GM12878 (cell line): ENCODE data around the gene CPSF4. TPM values are rescaled to one million over a fixed set of nuclear protein-coding genes. Genes with fewer than 3 reads are reported as not detected.

Experiments used
- ATAC-seq: fragments of 200-7000 bp; cut with Tn5 transposase; 3 replicates; pipeline ENCODE4 v1.9.1; 2020; ENCODE audit warnings: mild to moderate bottlenecking, moderate library complexity
- BruUV-seq: library from RNA; stranded (reverse); fragments of 400-500 nt; replicated peaks from 2 replicates; lab custom pipeline; 2021; lab: Mats Ljungman, UMichigan
- CTCF ChIA-PET: fragments of 300-600 bp; sonication (Branson Sonifier 250); formaldehyde crosslinking; extraction: SDS; loops from one replicate; lab custom pipeline; 2021; ENCODE audit warnings: inconsistent platforms; lab: Yijun Ruan, JAX
- POLR2A ChIA-PET: fragments of 350-600 bp; formaldehyde crosslinking; extraction: SDS; loops from one replicate; lab custom pipeline; 2021; ENCODE audit warnings: inconsistent platforms; lab: Charles Lee
- RAD21 ChIA-PET: fragments of 300-600 bp; sonication (Branson Sonifier 250); formaldehyde crosslinking; loops from one replicate; lab custom pipeline; 2023; ENCODE audit warnings: antibody characterized with exemption; ENCODE audit not compliant: unreplicated experiment; lab: Charles Lee
- SMC1A ChIA-PET: fragments of 300-600 bp; sonication (Branson Sonifier 250); formaldehyde crosslinking; loops from one replicate; lab custom pipeline; 2023; ENCODE audit not compliant: unreplicated experiment, uncharacterized antibody; lab: Charles Lee
- DNase-seq: peaks from one replicate; pipeline ENCODE4 v3.0.0-alpha.2; 2011; ENCODE audit warnings: low read depth, low spot score
- FAIRE-seq: peaks from 3 replicates; lab custom pipeline; 2011; peaks lifted over from hg19 to GRCh38; lab: Jason Lieb, UNC
- H2AFZ ChIP-seq: 2 replicates; pipeline ENCODE4 v1.6.0; 2011; ENCODE audit warnings: low read depth, low read length, control low read depth; ENCODE audit not compliant: control insufficient read depth
- H3K27ac ChIP-seq: 2 replicates; pipeline ENCODE4 v1.5.1; 2011; ENCODE audit warnings: control low read depth; ENCODE audit not compliant: control insufficient read depth, insufficient read depth
- H3K27me3 ChIP-seq, 2 experiments: replicated peaks in 1 of 2; 2 replicates each; pipeline versions ENCODE4 v1.6.0 to v1.6.1; 2011; ENCODE audit warnings: low read length in 1 of 2; ENCODE audit not compliant: control insufficient read depth in 2 of 2, insufficient read depth in 2 of 2
- H3K36me3 ChIP-seq, 2 experiments: 2 replicates each; pipeline ENCODE4 v1.5.1; 2011; ENCODE audit warnings: low read length in 1 of 2; ENCODE audit not compliant: control insufficient read depth in 2 of 2, insufficient read depth in 2 of 2
- H3K4me1 ChIP-seq: 2 replicates; pipeline ENCODE4 v1.6.1; 2011; ENCODE audit warnings: mild to moderate bottlenecking, low read length, moderate library complexity, mixed read lengths; ENCODE audit not compliant: control insufficient read depth, insufficient read depth
- H3K4me2 ChIP-seq: 2 replicates; pipeline ENCODE4 v1.6.0; 2011; ENCODE audit warnings: control low read depth; ENCODE audit not compliant: control insufficient read depth, insufficient read depth
- H3K4me3 ChIP-seq: fragments of 200-600 bp; sonication (generic); 2 replicates; pipeline ENCODE4 v1.5.1; 2016
- H3K79me2 ChIP-seq: 2 replicates; pipeline ENCODE4 v1.6.0; 2011; ENCODE audit warnings: low read length; ENCODE audit not compliant: control insufficient read depth, insufficient read depth
- H3K9ac ChIP-seq: 2 replicates; pipeline ENCODE4 v1.8.0; 2011; ENCODE audit warnings: low read length, control low read depth, mixed read lengths; ENCODE audit not compliant: control insufficient read depth, insufficient read depth
- H3K9me3 ChIP-seq: replicated peaks from 3 replicates; pipeline ENCODE4 v1.5.1; 2011; ENCODE audit warnings: mild to moderate bottlenecking, low read length; ENCODE audit not compliant: control insufficient read depth, insufficient read depth
- H4K20me1 ChIP-seq: 2 replicates; pipeline ENCODE4 v1.6.0; 2011; ENCODE audit not compliant: control insufficient read depth, insufficient read depth
- ASH2L ChIP-seq: fragments of 300-600, 200-600 bp; sonication (generic); IDR thresholded peaks from 2 replicates; pipeline ENCODE4 v1.6.1; 2017; ENCODE audit warnings: low read depth, mild to moderate bottlenecking, borderline replicate concordance
- BACH1 ChIP-seq: fragments of 450-650 bp; IDR thresholded peaks from 2 replicates; pipeline ENCODE4 v1.6.1; 2017; ENCODE audit warnings: mild to moderate bottlenecking, borderline replicate concordance
- CBX5 ChIP-seq: sonication (generic); IDR thresholded peaks from 2 replicates; pipeline ENCODE4 v1.6.1; 2016; ENCODE audit warnings: low read depth, moderate library complexity, mild to moderate bottlenecking, inconsistent platforms
- EZH2 ChIP-seq: IDR thresholded peaks from 2 replicates; pipeline ENCODE4 v1.6.1; 2012; ENCODE audit warnings: low read depth, mild to moderate bottlenecking, control low read depth, inconsistent platforms, low read length, borderline replicate concordance; ENCODE audit not compliant: control insufficient read depth
- IRF4 ChIP-seq: IDR thresholded peaks from 2 replicates; pipeline ENCODE4 v1.6.1; 2011; ENCODE audit warnings: low read depth, low read length
- SMC3 ChIP-seq: IDR thresholded peaks from 2 replicates; pipeline ENCODE4 v1.6.1; 2011; ENCODE audit warnings: low read length, improper control_type of control experiment, borderline replicate concordance
- ZZZ3 ChIP-seq: IDR thresholded peaks from 2 replicates; pipeline ENCODE4 v1.6.1; 2011; ENCODE audit warnings: low read depth; ENCODE audit not compliant: control insufficient read depth, insufficient read length
- WGBS: methylation state at CpG from one replicate; pipeline ENCODE4 v1.1.6; 2016; ENCODE audit warnings: low lambda C conversion rate; ENCODE audit not compliant: insufficient replicate concordance, insufficient coverage; ENCODE audit errors: missing lambda C conversion rate; 5-methylcytosine and 5-hydroxymethylcytosine counted together
- in situ Hi-C: fragments of 300-500 bp; cut with MboI; formaldehyde crosslinking; loops from 9 replicates; pipeline ENCODE4 v1.14.3; 2018; ENCODE audit warnings: mixed read lengths
- intact Hi-C: fragments of 100-400 bp; cut with micrococcal nuclease; formaldehyde crosslinking; loops from one replicate; pipeline ENCODE4 v1.14.2; 2022; ENCODE audit not compliant: unreplicated experiment
- polyA plus RNA-seq, 11 experiments: library from polyadenylated mRNA; depleted of rRNA in 4 of 11; unstranded in 6 of 11; stranded (reverse) in 5 of 11; fragments of >200 nt; fragmentation: Nextera tagmentation in 4 of 11; fragmentation: Illumina TruSeq in 1 of 11; extraction: Ambion mirVana in 4 of 11; extraction: Trizol in 1 of 11; gene quantifications; 1 replicate in 1 of 11; 2 replicates in 10 of 11; pipeline versions ENCODE4 v1.2.1 to v1.2.3, GENCODE V29; 2011 to 2016; ENCODE audit warnings: inconsistent platforms in 2 of 11, missing spikeins in 2 of 11, low read depth in 1 of 11
- total RNA-seq, 4 experiments: library from RNA; depleted of rRNA in 3 of 4; stranded (reverse); fragments of >200 nt in 3 of 4; fragmentation: Illumina TruSeq in 1 of 4; extraction: Trizol in 1 of 4; gene quantifications; 2 replicates each; pipeline versions ENCODE4 v1.2.1 to v1.2.3, GENCODE V29; 2013 to 2021
- TF ChIP-seq, protein P1 (sequence below): fragments of 450-650 bp; IDR thresholded peaks from 2 replicates; pipeline ENCODE4 v1.6.1; 2017; ENCODE audit warnings: borderline replicate concordance
- TF ChIP-seq, protein P2 (sequence below): fragments of 150-350 bp; IDR thresholded peaks from 2 replicates; pipeline ENCODE4 v1.6.1; 2014; ENCODE audit warnings: mild to moderate bottlenecking, low read depth, low read length
- TF ChIP-seq, protein P3 (sequence below): fragments of 450-650 bp; IDR thresholded peaks from 2 replicates; pipeline ENCODE4 v1.6.1; 2017; ENCODE audit warnings: antibody characterized with exemption, mild to moderate bottlenecking, moderate library complexity

Gene CPSF4
- total and polyA plus RNA-seq, 10 of the 15 experiments (the other 5 are each of a cell fraction or from before 2014, with no cell fraction given), result 13.6 to 70.1 (median 45.0) TPM

DNA sequence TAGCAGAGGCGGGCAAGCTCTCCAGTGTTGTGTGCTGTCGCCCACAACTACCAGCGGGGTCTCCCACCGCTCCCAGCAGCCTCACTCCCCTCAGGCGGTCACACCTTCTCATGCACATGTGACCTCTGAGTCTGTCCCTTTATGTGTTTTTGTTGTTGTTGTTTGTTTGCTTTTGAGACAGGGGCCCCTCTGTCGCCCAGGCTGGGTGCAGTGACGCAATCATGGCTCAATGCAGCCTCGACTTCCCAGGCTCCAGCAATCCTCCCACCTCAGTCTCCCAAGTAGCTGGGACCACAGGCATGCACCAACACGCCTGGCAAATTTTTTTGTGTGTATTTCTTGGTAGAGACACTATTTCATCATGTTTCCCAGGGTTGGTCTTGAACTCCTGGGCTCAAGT lies 1.5 kb downstream of the CPSF4 start:
- Histone ChIP-seq H3K36me3 (peaks cover 2 to 6% of the 10 kb centered on the region in 2 experiments; a peak in 2 of 4 replicates), H3K27ac (no peak overlapping the region), H4K20me1 (no peaks in the 10 kb centered on the region), H3K4me3 (peak overlapping the region; percentile 93), H3K9me3 (no peaks in the 10 kb centered on the region), H2AFZ (no peak overlapping the region), H3K4me2 (peak overlapping the region; percentile 96; the same call in 1 of the 2 replicates), H3K27me3 (no peaks in the 10 kb centered on the region), H3K9ac (no peak overlapping the region; the same call in 1 of the 2 replicates), H3K79me2 (peaks cover 35% of the 10 kb centered on the region), H3K4me1 (peaks cover 11% of the 10 kb centered on the region)
- DNase-seq, result no peak
- FAIRE-seq, result no peak
- intact Hi-C loops (no loop called here), in situ Hi-C loops (no loop called here)
- no TSS peak for BruUV-seq
- RAD21 ChIA-PET, result no interaction called here
- no peak for TF ChIP-seq IRF4
- no peak for TF ChIP-seq ZZZ3
- no peak for TF ChIP-seq ASH2L
- TF ChIP-seq SMC3, result no peak
- TF ChIP-seq, protein P1, sequence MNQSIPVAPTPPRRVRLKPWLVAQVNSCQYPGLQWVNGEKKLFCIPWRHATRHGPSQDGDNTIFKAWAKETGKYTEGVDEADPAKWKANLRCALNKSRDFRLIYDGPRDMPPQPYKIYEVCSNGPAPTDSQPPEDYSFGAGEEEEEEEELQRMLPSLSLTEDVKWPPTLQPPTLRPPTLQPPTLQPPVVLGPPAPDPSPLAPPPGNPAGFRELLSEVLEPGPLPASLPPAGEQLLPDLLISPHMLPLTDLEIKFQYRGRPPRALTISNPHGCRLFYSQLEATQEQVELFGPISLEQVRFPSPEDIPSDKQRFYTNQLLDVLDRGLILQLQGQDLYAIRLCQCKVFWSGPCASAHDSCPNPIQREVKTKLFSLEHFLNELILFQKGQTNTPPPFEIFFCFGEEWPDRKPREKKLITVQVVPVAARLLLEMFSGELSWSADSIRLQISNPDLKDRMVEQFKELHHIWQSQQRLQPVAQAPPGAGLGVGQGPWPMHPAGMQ, result no peak
- TF ChIP-seq, protein P2, sequence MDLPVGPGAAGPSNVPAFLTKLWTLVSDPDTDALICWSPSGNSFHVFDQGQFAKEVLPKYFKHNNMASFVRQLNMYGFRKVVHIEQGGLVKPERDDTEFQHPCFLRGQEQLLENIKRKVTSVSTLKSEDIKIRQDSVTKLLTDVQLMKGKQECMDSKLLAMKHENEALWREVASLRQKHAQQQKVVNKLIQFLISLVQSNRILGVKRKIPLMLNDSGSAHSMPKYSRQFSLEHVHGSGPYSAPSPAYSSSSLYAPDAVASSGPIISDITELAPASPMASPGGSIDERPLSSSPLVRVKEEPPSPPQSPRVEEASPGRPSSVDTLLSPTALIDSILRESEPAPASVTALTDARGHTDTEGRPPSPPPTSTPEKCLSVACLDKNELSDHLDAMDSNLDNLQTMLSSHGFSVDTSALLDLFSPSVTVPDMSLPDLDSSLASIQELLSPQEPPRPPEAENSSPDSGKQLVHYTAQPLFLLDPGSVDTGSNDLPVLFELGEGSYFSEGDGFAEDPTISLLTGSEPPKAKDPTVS, result no peak
- TF ChIP-seq EZH2, result no peak
- TF ChIP-seq, protein P3, sequence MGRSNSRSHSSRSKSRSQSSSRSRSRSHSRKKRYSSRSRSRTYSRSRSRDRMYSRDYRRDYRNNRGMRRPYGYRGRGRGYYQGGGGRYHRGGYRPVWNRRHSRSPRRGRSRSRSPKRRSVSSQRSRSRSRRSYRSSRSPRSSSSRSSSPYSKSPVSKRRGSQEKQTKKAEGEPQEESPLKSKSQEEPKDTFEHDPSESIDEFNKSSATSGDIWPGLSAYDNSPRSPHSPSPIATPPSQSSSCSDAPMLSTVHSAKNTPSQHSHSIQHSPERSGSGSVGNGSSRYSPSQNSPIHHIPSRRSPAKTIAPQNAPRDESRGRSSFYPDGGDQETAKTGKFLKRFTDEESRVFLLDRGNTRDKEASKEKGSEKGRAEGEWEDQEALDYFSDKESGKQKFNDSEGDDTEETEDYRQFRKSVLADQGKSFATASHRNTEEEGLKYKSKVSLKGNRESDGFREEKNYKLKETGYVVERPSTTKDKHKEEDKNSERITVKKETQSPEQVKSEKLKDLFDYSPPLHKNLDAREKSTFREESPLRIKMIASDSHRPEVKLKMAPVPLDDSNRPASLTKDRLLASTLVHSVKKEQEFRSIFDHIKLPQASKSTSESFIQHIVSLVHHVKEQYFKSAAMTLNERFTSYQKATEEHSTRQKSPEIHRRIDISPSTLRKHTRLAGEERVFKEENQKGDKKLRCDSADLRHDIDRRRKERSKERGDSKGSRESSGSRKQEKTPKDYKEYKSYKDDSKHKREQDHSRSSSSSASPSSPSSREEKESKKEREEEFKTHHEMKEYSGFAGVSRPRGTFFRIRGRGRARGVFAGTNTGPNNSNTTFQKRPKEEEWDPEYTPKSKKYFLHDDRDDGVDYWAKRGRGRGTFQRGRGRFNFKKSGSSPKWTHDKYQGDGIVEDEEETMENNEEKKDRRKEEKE, result no peak
- no peak for TF ChIP-seq BACH1
- TF ChIP-seq CBX5, result no peak
- no peak for ATAC-seq
- CTCF ChIA-PET, result interaction anchor here (0.6 kb wide), 1 partner anchor 56 kb away, joined by 3 read pairs; no protein-coding TSS in a partner anchor
- SMC1A ChIA-PET, result no interaction called here
- 96% methylated on average over 9 of the region's 9 CpGs for WGBS
- POLR2A ChIA-PET, result no interaction called here
